Measurements from ENCODE around the gene KRT33B. TPM values are rescaled to one million over a fixed set of nuclear protein-coding genes. Genes with fewer than 3 reads are reported as not detected.
"Not testable (repeated sequence)": the region's sequence is repeated elsewhere in the genome, so short reads cannot be mapped to it uniquely, and the experiment has no call there.

The KRT33B gene
- total and polyA plus RNA-seq, 7 donors = not detected

DNA sequence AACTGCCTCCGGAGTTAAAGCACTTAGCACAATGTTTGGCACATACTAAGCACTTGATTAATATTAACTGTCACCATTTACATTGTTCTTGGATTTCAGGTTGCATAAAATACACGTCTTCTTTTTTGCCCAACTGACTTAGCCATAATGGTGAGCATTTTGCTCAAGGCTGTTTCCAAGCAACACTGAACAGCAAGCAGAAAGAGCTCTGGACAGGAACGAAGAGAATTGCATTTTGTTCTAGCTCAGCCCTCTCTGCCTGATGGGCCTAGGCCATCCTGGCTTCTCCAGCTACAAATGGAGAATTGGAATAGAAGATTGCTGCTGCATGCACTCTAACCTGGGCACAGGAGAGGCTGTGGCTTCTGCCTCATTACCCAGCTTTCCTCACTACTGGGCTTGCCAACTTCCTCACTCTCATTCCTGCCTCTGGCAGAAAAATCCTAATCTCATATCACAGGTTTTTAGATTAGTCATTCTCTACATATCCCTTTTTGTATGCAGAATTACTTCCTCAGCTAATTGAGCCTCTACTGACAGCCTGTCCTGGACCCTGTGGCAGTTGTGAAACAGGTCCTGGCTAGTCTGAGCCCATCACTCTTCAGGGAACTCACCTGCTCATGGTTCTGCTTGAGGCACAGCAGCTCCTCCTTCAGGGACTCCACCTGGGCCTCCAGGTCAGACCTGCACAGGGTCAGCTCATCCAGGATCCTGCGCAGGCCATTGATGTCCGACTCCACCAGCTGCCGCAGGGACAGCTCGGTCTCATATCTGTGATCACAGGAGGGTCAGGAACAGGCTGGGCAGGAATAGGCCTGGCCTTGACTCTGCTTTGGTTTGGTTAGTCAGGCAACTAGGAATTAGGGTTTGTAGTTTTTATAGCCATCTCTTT, 21.5 kb downstream of the KRT33B start:
- ATAC-seq (no peak), DNase-seq (no peak)
- Histone ChIP-seq H3K4me3 (no peak overlapping the region), H3K9me3 (no peaks in the 10 kb centered on the region), H3K27me3 (ENCODE audit: insufficient read depth in 3 of 3, low read length in 2 of 3) (no peaks in the 10 kb centered on the region), H3K4me1 (no peaks in the 10 kb centered on the region), H3K27ac (no peak overlapping the region), H3K36me3 (ENCODE audit: insufficient read depth in 1 of 2, low read depth in 1 of 2) (no peaks in the 10 kb centered on the region)
- WGBS, 3 donors = 87 to 90% (median 87%) methylated on average over 7 of the region's 7 CpGs
- intact Hi-C loops (cut with DNase I) = no loop called here
- TF ChIP-seq, protein P1, sequence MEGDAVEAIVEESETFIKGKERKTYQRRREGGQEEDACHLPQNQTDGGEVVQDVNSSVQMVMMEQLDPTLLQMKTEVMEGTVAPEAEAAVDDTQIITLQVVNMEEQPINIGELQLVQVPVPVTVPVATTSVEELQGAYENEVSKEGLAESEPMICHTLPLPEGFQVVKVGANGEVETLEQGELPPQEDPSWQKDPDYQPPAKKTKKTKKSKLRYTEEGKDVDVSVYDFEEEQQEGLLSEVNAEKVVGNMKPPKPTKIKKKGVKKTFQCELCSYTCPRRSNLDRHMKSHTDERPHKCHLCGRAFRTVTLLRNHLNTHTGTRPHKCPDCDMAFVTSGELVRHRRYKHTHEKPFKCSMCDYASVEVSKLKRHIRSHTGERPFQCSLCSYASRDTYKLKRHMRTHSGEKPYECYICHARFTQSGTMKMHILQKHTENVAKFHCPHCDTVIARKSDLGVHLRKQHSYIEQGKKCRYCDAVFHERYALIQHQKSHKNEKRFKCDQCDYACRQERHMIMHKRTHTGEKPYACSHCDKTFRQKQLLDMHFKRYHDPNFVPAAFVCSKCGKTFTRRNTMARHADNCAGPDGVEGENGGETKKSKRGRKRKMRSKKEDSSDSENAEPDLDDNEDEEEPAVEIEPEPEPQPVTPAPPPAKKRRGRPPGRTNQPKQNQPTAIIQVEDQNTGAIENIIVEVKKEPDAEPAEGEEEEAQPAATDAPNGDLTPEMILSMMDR (IDR thresholded peaks at IDR 0.05) = no peak

DNA sequence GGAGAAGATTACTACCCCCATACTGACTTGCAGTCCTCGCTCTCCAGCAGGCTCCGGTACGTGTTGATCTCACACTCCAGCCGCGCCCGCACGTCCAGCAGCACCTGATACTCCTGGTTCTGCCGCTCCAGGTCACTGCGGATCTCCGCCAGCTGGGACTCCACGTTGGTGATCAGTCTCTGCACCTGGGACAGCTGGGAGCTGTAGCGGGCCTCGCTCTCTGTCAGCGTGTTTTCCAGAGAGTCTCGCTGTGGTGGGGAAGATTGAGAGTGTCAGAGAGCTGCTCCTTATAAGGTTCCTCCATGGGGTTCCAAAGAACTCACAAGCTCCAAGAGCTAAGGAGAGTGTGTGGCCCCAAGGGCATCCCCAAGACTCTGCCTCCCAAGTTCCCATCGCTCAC, 23.2 kb downstream of the KRT33B start:
- H3K27me3 ChIP-seq (ENCODE audit: insufficient read depth in 3 of 3, low read length in 2 of 3); H3K9me3 ChIP-seq; H3K27ac ChIP-seq; H3K4me3 ChIP-seq; H3K4me1 ChIP-seq; intact Hi-C loops (cut with DNase I); ATAC-seq; H3K36me3 ChIP-seq (ENCODE audit: insufficient read depth in 1 of 2, low read depth in 1 of 2); DNase-seq: not testable (repeated sequence)
- 90 to 92% (median 91%) methylated on average over 15 to 16 of the region's 16 CpGs for WGBS, 3 donors

DNA sequence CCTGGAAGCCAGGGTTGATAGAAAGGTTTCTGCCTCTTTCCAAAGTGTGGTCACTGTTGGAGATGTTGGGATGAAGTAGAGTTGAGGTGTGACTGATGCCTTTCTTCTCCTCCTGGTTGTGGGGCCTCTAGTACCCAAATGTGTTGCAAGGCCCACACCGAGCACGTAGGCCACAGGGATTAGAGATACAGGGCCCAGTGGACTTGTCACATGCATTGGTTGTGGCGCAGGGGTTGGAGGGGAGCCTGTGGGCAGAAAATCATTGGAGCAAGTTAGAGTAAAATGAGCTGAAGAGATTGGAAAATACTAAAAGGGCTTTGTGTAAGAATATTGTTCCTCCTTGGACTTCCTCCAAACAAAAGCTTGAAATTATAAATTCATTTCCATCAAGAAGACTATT, 23.6 kb downstream of the KRT33B start:
- ATAC-seq (no peak), DNase-seq (no peak)
- H3K27me3 ChIP-seq (ENCODE audit: insufficient read depth in 3 of 3, low read length in 2 of 3) = no peaks in the 10 kb centered on the region
- intact Hi-C loops (cut with DNase I) = no loop called here
- H3K4me3 ChIP-seq = no peak overlapping the region
- no peaks in the 10 kb centered on the region for H3K9me3 ChIP-seq
- TF ChIP-seq, protein P1 (IDR thresholded peaks at IDR 0.05) = no peak
- H3K36me3 ChIP-seq (ENCODE audit: insufficient read depth in 1 of 2, low read depth in 1 of 2) = no peaks in the 10 kb centered on the region
- no peaks in the 10 kb centered on the region for H3K4me1 ChIP-seq
- 84 to 87% (median 85%) methylated on average over 3 of the region's 3 CpGs for WGBS, 3 donors
- H3K27ac ChIP-seq = no peak overlapping the region

DNA sequence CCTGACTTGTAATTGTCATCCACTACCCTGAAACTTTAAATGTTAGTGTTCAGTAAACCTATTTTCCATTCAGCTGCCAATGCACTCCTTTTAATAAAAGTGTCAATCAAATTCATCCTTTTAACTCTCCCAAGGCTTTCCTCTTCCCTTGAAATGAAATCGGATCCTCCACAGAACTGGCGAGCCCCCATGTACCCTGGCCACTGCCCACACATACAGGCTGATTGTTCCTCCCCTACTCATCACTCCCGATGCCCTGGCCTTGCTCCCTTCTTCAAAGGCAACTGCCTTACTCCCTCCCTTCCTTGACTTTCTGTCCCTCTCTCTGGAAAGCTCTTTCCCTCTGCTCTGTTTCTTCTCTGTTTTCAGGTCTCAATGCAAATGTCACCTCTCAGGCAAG, 26.6 kb downstream of the KRT33B start:
- intact Hi-C loops (cut with DNase I) = no loop called here
- Histone ChIP-seq H3K27ac (no peak overlapping the region), H3K4me3 (no peak overlapping the region), H3K4me1 (no peaks in the 10 kb centered on the region), H3K36me3 (ENCODE audit: insufficient read depth in 1 of 2, low read depth in 1 of 2) (no peaks in the 10 kb centered on the region), H3K27me3 (ENCODE audit: insufficient read depth in 3 of 3, low read length in 2 of 3) (no peaks in the 10 kb centered on the region), H3K9me3 (no peaks in the 10 kb centered on the region)
- ATAC-seq (no peak), DNase-seq (no peak)
- TF ChIP-seq, protein P1 (IDR thresholded peaks at IDR 0.05) = no peak
- 54 to 56% (median 54%) methylated on average over 3 of the region's 3 CpGs for WGBS, 3 donors

DNA sequence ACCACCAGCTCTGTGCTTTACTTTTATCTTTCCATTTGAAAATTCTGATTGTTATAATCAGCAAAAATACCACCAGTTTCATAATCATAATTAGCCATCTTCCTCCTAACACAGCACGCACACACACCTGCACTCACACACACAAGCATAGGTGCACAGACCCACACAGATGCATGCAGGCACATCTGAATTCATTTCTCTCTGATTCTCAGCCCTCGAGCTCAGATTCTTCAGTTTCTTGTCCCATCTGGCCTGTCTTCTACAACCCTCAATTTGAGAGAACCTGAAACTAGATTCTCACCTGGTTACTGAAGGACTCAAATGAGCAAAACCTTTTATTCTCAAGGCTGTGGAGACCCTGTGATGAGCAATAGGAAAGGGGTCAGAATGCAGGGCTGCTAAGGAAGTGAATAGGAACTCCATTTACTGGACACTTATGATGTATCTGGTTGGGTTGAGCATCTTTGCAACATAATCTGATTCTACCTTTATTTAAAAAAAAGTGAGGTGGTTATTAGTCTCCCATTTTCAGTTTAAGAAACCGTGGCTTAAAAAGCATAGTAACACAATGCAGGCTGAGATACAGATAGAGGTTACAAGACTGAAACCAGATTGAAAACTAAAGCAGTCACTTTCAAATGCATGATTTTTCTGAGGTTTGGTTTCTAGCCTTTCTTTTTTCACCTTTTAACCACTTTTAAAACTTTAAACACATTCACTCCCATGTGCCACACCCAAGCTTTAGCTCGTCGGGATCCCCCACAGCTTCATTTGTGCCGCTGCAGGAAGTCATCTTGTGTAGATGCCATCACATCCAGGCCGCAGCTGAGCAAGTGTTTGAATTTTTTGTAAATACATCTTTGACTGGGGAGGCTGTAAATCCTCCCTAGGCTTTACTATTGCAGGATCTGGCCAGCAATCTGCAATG, 28.4 kb downstream of the KRT33B start:
- Histone ChIP-seq H3K4me1 (no peaks in the 10 kb centered on the region), H3K27me3 (ENCODE audit: insufficient read depth in 3 of 3, low read length in 2 of 3) (no peaks in the 10 kb centered on the region), H3K9me3 (no peaks in the 10 kb centered on the region), H3K36me3 (ENCODE audit: insufficient read depth in 1 of 2, low read depth in 1 of 2) (no peaks in the 10 kb centered on the region), H3K27ac (no peak overlapping the region), H3K4me3 (no peak overlapping the region)
- WGBS, 3 donors = 73 to 85% (median 80%) methylated on average over 7 of the region's 7 CpGs
- no peak for DNase-seq
- no peak for ATAC-seq
- intact Hi-C loops (cut with DNase I) = no loop called here
- TF ChIP-seq, protein P1 (IDR thresholded peaks at IDR 0.05) = no peak
